Heart left ventricle (tissue), 13 donors: ENCODE data around the gene DZIP1L.

ENCODE experiments used
- CTCF ChIP-seq, 12 donors: fragments of 200-600 bp; sonication (generic) in 4 of 12; IDR thresholded peaks; one replicate each; pipeline versions ENCODE4 v1.5.0 to v1.8.0; 2018 to 2022; ENCODE audit warnings: antibody characterized with exemption in 12 of 12, mild to moderate bottlenecking in 5 of 12
- POLR2A ChIP-seq, 2 donors: fragments of 450-650 bp; IDR thresholded peaks; one replicate each; pipeline ENCODE4 v1.6.1; 2017; ENCODE audit warnings: antibody characterized with exemption in 2 of 2, mild to moderate bottlenecking in 2 of 2, moderate library complexity in 2 of 2
- donor health status: ischemic (EF 13 %, LVEDD 7.1; RV severe dilation, severe dysfunction).
- donor health status: DM: no; HTN: yes; CAD: no.
- donor health status: DM: no; HTN: no; CAD: no.
- donor health status: ischemic (EF 25% LVEDD 6.9; RV normal size, moderate dysfunction).
- donor health status: ischemic (EF 25% LVEDD 5.7; RV mildly dilated, moderate dysfunction).
- donor health status: ischemic (EF 35%, LVEDD 5.7; RV mildly dilated, moderate dysfunction).
- donor health status: nonischemic (EF 11% LVEDD 7.7; RV severe dilation, severe dysfunction).
- donor health status: DM: yes; HTN: yes; CAD: no.
- donor health status: PGD.
- donor health status: ischemic (EF 29% LVEDD 5.4; RV normal size, mild dysfunction).
- donor health status: nonischemic (EF 23%, LVEDD 6.1; RV moderate dilation, normal function).

DNA sequence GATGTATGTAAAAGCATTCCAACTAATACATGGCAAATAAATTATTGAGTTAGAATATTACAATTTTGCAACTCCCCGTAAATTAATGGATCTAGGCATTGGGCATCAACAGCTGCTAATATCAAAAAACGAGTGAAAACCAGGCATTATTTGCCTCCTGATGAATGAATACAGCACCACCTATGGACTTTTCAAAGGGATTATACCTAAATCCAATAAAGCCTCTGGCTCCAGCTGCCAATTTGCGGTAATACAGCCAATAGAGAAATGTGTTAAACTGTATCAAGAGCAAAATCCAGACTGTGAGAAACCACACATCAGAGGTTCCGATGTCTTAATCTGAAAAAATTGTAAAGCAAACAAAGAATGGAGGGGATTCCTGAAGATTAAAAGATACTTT is 33.1 kb upstream of the DZIP1L start:
- TF ChIP-seq CTCF (IDR thresholded peaks at IDR 0.05) (no peak), POLR2A (IDR thresholded peaks at IDR 0.05) (no peak)
